GM15510 (cell line): ENCODE data around the gene MYOG.

Source experiments
- POLR2A ChIP-seq: IDR thresholded peaks from 3 replicates; pipeline ENCODE4 v1.6.1; 2011; ENCODE audit warnings: borderline replicate concordance; ENCODE audit not compliant: insufficient read length; ENCODE audit errors: extremely low read depth

MYOG gene

DNA sequence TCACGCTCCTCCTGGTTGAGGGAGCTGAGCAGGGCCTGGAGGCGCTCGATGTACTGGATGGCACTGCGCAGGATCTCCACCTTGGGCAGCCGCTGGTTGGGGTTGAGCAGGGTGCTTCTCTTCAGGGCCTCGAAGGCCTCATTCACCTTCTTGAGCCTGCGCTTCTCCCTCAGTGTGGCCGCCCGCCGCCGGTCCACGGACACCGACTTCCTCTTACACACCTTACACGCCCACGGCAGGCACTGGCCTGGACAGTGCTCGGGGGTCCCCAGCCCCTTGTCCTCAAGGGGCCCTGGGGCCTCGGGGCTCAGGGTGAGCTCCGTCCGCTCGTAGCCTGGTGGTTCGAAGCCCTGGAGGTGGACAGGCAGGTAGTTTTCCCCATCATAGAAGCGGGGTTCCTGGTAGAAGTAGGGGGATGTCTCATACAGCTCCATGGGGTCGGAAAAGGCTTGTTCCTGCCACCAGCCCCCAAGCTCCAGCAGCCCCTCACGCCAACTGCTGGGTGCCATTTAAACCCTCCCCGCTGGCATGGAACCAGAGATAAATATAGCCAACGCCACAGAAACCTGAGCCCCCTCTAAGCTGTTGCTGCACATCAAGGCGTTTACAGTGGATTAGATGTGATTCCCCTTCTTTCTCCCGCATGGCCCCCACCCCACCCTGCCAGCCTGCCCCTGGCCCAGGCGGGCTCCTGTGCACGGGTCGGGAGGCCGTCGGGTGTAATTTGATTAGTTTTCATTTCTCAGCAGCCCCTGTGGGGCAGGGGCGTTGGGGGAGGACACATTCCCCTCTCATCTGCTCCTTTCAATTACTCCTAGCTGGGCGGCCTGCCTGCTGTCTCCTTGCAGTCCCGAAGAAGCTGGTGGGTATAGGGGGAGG is at the start of gene MYOG:
Gene MYOG, minus strand, starts transcription at position 485 of the 879 bp plus-strand sequence. Its CDS starts 51 bp downstream, at position 434.
- TF ChIP-seq POLR2A, result no peak

DNA sequence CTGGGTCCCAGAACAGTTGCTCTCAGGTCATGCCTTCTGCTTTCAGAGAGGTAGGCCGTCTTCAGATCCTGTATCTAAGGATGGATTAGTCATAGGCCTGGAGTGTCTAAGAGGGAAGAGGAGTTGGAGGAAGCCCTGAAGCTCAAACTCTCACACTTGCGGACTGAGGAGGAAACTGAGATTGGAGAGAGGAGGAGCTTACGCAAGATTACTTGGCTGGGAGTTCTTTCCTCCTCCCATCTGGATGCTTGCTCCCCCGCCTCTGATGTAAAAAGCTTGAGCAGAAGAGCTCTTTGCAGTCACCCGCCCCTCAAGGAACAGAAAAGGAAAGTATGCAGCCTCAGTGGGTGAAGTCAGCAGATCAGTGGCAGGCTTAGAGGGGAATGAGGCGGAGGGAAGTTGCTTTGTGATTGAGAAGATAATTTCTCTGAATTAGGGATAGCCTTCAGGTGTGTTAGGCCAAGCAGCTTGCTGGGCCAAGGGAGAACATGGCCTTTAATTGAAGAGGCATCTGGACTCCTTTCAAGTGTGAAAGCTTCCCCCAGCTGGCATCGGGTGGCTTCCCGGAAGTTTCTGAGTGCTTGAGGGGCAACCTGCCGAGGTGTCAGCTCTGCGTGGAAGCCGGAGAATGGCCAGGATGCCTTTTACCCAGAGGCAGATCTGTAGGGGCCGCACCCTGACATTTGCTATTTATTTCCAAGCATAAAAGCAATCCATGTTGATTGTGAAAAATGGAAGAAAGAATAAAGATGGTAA is 48.3 kb upstream of the MYOG start:
- TF ChIP-seq POLR2A, result no peak

DNA sequence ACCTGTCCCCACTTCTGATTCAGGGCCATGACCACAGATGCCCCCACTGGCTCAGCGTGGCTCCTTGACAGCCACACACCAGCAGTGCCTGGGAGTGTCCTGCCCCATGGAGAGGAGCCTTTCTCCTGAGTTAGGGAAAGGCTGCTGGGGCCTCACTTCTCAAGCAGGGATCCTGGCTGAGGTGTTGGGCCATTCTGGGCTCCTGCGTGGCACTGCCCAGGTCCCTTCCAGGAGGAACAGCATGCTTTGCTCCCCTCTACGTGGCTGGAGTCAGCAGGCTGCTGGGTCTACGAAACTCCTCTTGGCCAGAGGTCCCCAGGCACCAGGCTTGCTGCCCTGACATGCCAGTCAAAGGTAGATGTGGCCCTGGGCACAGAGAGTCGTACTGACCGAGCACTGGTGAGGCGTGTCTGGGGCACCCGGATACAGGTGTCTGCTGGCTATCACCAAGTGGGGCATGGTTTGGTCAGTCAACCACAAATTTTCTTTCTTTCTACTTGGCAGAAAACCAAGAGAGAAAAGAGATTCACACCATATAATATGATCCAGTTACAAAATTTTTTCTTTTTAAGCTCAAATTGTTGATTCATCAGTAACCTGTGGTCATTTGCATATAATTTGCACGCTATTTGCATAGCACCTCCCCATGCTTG is 45.9 kb upstream of the MYOG start:
- TF ChIP-seq POLR2A, result no peak

DNA sequence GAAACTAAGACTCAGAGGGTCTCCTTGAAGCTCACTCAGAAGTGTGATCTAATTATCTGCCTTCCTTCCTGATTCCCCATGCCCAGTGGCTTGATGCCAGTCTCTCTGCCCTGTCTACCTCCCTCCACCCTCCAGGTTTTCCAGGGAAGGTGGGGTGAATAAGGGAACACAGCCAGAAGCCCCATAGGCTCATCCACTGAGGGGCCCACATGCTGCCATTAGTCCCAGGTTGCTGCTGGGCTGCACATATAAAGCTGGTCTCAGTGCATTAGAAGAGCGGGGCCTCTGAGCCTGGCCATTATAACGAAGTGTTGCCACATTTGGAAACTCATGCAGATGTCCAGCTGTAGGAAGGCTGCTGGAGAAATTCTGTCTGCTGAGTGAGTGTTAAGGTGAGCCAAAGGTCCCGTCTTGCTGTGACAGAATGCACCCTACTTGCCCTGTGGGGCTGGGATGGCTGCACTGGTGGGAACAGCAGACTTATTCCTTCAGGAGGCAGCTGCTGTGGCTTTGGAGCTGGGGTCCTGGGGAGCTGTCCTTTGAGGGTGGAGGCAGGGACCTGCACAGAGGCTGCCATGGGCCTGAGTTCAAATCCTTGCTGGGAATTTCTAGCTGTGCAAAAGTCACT is 44.7 kb upstream of the MYOG start:
- no peak for TF ChIP-seq POLR2A

DNA sequence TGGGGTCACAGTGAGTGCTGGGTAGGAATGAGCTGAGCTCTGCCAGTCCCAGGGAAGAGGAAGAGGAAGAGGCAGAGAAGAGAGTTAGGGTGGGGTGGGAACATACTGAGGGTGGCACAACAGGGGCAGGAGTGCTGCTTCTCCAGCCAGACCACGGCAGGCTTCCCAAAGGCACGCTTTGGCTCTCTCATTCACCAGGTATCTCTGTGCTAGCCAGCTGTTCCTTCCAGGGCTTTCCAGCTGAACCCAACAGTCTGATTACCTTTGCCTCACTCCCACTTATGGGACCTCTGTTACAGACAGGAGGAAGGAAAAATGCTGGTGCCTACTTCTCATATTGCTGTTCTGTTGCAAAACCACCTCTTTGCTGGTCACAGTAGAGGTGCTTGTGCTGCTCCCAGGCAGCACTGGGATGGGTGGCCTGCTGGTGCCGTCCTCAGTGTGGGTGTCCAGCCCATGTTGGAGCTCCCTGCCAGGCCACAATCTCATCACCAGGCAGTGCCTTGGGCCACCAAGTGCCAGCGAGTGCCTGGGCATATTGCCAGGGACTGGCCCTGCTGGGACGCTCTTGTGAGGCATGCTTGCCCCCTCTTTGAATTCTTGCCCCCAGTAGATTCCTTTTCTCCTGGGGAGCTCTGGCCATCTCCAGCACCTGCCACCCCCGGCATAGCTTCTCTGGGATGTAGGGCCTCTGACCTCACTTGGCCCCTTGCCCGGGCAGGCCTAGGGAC is 43.9 kb upstream of the MYOG start:
- TF ChIP-seq POLR2A, result no peak

DNA sequence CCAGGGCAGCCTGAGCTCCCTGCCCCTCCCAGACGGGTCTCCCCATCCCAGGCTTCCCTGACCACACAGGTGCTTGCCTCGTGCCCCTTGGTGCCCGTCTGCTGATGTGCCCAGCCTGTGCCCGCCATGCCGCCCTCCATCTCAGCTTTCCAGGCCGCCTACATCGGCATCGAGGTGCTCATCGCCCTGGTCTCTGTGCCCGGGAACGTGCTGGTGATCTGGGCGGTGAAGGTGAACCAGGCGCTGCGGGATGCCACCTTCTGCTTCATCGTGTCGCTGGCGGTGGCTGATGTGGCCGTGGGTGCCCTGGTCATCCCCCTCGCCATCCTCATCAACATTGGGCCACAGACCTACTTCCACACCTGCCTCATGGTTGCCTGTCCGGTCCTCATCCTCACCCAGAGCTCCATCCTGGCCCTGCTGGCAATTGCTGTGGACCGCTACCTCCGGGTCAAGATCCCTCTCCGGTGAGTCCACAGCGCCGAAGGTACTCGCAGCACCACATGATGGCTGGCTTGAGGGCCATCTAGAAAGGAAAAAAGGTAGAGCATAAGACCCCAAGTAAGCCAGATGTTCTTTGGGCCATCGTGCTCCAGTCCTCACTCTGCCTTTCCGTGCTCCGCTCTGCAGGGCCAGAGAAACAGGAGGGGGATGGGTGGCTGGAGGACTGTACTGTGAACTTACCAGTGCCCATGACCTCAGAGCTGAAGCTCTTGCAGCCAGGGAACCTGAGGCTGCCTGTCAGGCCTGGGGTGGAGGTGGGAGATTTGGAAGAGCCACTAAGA is 43.1 kb upstream of the MYOG start:
- TF ChIP-seq POLR2A, result no peak

DNA sequence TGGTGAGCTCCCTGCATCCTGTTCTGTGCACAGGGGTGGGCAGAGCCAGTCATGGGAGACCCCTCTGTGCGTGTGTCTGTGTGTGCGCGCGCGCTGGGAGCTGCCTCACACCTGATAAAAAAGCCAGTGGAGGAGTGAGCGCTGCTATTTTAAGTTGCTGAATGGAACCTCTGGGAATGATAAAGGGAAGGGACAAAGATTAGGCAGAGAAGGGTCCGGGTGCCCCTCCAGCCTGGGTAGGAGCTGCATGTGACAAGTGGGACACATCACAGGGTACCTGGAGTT is 42.6 kb upstream of the MYOG start:
- no peak for TF ChIP-seq POLR2A

DNA sequence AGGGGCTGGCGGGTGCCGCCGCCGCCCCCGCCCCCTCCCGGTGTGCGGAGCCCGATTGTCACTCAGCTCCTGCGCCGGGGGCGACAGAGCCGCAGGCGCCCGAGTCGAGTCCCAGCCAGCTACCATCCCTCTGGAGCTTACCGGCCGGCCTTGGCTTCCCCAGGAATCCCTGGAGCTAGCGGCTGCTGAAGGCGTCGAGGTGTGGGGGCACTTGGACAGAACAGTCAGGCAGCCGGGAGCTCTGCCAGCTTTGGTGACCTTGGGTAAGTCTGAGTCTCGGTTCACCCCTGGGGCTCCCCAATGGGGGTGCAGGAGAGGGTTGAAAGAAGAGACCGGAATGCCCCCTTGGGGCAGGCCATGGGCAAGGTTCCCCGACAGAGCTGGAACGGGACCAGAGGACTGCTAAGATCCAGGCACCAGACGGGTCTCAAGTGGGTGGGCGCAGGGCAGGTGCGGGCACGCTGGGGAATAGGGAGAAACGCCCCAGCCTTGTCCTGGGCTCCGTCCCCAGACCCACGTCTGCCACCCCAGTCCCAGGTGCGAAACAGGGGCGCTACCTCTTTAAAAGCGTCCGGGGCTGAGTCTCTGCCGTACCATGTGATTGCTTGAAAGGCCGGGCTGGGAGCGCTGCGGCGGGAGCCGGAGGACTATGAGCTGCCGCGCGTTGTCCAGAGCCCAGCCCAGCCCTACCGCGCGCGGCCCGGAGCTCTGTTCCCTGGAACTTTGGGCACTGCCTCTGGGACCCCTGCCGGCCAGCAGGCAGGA is 42.0 kb upstream of the MYOG start, which contains the start of gene ADORA1:
Gene ADORA1, plus strand, starts transcription at position 61 of the 765 bp plus-strand sequence. CDS start 1,116 bp downstream, outside the sequence.
- no peak for TF ChIP-seq POLR2A

DNA sequence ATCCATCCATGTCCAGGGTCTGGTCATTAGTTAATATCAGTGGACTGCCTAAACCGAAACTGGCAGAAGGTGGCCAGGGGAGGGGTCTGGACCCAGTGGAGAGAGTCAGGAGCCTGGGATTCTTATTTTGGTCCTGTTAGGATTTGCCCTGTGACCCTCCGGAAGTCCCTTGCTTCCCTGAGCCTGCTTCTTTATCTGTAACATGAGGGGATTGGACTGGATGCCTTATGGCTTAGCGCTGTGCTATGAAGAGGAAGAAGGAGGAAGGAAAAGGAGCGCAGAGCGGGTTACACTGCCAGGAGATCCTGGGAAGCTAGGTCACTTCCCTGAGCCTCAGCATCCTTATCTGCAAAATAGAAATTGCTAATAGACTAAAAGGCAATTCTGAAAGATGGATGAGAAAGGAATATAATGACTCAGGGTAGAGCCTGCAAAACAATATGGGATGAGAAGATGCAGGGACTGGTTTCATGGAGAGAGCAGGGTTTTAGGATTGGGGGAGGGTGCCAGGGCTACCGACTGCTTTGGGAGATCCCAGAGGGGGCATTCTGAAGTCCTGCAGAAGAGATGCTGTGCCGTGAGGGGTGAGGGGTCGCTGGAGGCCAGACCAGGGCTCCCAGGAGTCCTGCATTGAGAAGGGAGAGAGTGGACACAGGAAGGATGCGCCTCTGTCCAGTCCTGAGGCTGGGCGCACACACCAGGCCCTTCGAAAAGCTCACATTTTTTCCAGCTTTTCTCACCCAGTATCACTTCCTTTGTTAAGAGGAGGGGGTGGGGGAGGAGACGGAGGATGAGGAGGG is 41.3 kb upstream of the MYOG start:
- TF ChIP-seq POLR2A, result no peak

DNA sequence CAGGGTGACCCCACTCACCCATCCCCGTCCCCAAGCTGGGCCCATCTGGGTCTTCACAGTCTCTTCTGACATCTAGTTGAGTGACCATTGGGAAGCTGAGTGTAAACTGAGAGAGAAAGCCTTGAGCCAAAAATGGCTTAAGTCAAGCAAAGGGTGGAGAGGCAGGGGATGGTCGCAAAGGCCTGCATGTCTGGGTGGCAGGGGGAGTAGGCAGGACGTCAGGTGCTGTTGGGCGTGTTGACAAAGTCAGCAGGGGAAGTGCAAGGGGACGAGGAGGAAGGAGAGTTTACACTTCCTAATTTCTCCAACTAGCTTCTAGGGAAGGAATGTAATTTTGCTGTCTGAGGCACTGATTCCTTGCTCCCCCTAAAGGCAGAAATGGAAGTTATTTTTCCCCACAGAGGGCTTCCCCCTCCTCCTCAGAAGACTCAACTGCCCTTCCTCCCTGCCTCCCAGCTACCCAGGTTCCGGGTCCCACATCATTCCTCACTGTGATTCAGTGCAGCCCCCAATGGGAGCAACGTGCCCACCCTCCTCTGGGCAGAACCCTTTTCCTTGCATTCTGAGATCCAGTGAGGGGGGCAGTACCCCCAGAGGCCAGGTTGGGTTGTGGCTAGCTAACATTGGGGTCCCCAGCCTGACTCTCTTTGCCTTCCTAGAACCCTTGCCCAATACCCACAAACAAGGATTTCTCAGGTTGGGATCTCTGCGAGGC is 40.5 kb upstream of the MYOG start:
- no peak for TF ChIP-seq POLR2A

DNA sequence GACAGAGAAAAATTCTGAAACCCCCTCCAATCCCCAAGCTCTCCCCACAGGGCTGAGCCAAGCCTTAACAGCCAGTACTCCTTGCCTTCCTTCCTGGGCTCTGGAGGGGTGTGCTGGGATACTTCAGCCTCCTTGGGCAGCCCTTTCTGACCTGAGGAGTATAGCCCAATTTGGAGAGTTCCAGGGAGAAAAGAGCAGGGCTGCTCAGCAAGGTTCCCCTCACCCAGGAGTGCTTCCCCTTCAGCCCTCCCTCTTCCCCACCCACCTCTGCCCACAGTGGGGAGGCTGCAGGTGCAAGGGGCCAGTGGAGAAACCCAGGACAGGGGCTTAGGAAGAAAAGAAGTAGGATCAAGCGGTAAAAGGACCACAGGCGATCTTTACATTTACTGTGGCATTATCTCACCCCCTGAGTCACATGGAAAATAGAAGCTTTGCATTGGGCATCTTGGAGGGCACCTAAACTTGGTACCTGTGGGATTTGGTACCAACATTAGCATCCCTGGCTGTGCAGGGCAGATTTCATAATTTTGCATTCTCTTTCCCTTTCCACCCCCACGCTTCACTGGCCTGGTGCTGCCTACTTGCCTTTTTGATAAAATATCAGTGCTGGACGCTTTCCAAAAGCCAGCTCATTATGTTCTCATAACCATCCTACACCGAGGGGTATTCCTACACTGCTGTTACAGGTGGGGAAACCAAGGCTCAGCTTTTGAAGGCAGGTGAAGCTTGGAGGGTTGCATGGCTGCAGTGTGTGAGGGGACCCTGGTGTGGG is 38.9 kb upstream of the MYOG start:
- TF ChIP-seq POLR2A, result no peak
